ENCODE data around the gene NFIX.
"Not testable (repeated sequence)": the region's sequence is repeated elsewhere in the genome, so short reads cannot be mapped to it uniquely, and the experiment has no call there.

Gene NFIX

GRCh38 chr19:12948612-12949362 is 46.5 kb upstream of the NFIX start:
- Histone ChIP-seq H3K4me3 (ENCODE audit: control insufficient read depth in 1 of 7, extremely low read depth in 1 of 7, insufficient read depth in 4 of 7, low read depth in 2 of 7, low read length in 6 of 7) (no peak overlapping the region), H3K27ac (ENCODE audit: insufficient read depth in 1 of 2, low read depth in 1 of 2, low read length in 2 of 2, poor library complexity in 1 of 2, severe bottlenecking in 2 of 2) (peak overlapping the region in 1 of 2 experiments; percentile 43), H3K4me1 (ENCODE audit: control extremely low read depth in 1 of 4, control insufficient read depth in 4 of 4, insufficient read depth in 4 of 4, low read length in 3 of 4) (peaks cover 0 to 46% (median 36%) of the 10 kb centered on the region in 4 experiments), H3K27me3 (replicated peaks in 2 of 5; ENCODE audit: control insufficient read depth in 4 of 5, insufficient read depth in 5 of 5, low read length in 4 of 5) (no peaks in the 10 kb centered on the region), H3K36me3 (ENCODE audit: control insufficient read depth in 4 of 4, insufficient read depth in 4 of 4, low read length in 3 of 4) (peaks cover 10 to 66% (median 50%) of the 10 kb centered on the region in 4 experiments), H3K9me3 (ENCODE audit: control extremely low read depth in 1 of 5, control insufficient read depth in 4 of 5, insufficient read depth in 2 of 5, low read depth in 1 of 5, low read length in 4 of 5) (no peaks in the 10 kb centered on the region)
- 96% methylated on average over 26 of the region's 30 CpGs for WGBS (ENCODE audit: insufficient coverage)
- no peak for DNase-seq
- ChIA-PET CTCF (interaction anchor here (1.1 to 1.3 kb wide), 2 partner anchors 16 kb away, joined by 5 to 6 read pairs; no protein-coding TSS in a partner anchor), POLR2A (no interaction called here)

- Histone ChIP-seq H3K27me3 (replicated peaks in 2 of 5; ENCODE audit: control insufficient read depth in 4 of 5, insufficient read depth in 5 of 5, low read length in 4 of 5) (no peaks in the 10 kb centered on the region), H3K36me3 (ENCODE audit: control insufficient read depth in 4 of 4, insufficient read depth in 4 of 4, low read length in 3 of 4) (peaks cover 10 to 67% (median 48%) of the 10 kb centered on the region in 4 experiments), H3K4me1 (ENCODE audit: control extremely low read depth in 1 of 4, control insufficient read depth in 4 of 4, insufficient read depth in 4 of 4, low read length in 3 of 4) (peaks cover 0 to 52% (median 43%) of the 10 kb centered on the region in 4 experiments), H3K9me3 (ENCODE audit: control extremely low read depth in 1 of 5, control insufficient read depth in 4 of 5, insufficient read depth in 2 of 5, low read depth in 1 of 5, low read length in 4 of 5) (no peaks in the 10 kb centered on the region), H3K27ac (ENCODE audit: insufficient read depth in 1 of 2, low read depth in 1 of 2, low read length in 2 of 2, poor library complexity in 1 of 2, severe bottlenecking in 2 of 2) (peak overlapping the region in 1 of 2 experiments; percentile 43), H3K4me3 (ENCODE audit: control insufficient read depth in 1 of 7, extremely low read depth in 1 of 7, insufficient read depth in 4 of 7, low read depth in 2 of 7, low read length in 6 of 7) (no peak overlapping the region)
- no peak for DNase-seq
- POLR2A ChIA-PET, result no interaction called here
- over 99% methylated on average over 10 of the region's 16 CpGs for WGBS (ENCODE audit: insufficient coverage)
- CTCF ChIA-PET, result interaction anchor here (1.1 kb wide), 1 partner anchor 16 kb away, joined by 6 read pairs; no protein-coding TSS in a partner anchor
Observed at GRCh38 chr19:12949363-12950283, 45.7 kb upstream of the NFIX start.

GRCh38 chr19:12952050-12952449 is 43.2 kb upstream of the NFIX start:
- H3K9me3 ChIP-seq (ENCODE audit: control extremely low read depth in 1 of 5, control insufficient read depth in 4 of 5, insufficient read depth in 2 of 5, low read depth in 1 of 5, low read length in 4 of 5); H3K27me3 ChIP-seq (replicated peaks in 2 of 5; ENCODE audit: control insufficient read depth in 4 of 5, insufficient read depth in 5 of 5, low read length in 4 of 5); H3K4me3 ChIP-seq (ENCODE audit: control insufficient read depth in 1 of 7, extremely low read depth in 1 of 7, insufficient read depth in 4 of 7, low read depth in 2 of 7, low read length in 6 of 7); POLR2A ChIA-PET; DNase-seq: not testable (repeated sequence)
- CTCF ChIA-PET, result interaction anchor here (0.8 kb wide), 1 partner anchor 69 kb away, joined by 3 read pairs; no protein-coding TSS in a partner anchor
- H3K27ac ChIP-seq (ENCODE audit: insufficient read depth in 1 of 2, low read depth in 1 of 2, low read length in 2 of 2, poor library complexity in 1 of 2, severe bottlenecking in 2 of 2), result peak overlapping the region; percentile 84 to 94
- peaks cover 0 to 57% (median 50%) of the 10 kb centered on the region in 4 experiments for H3K4me1 ChIP-seq (ENCODE audit: control extremely low read depth in 1 of 4, control insufficient read depth in 4 of 4, insufficient read depth in 4 of 4, low read length in 3 of 4)
- 95% methylated on average over 6 of the region's 6 CpGs for WGBS (ENCODE audit: insufficient coverage)
- H3K36me3 ChIP-seq (ENCODE audit: control insufficient read depth in 4 of 4, insufficient read depth in 4 of 4, low read length in 3 of 4), result peaks cover 11 to 72% (median 49%) of the 10 kb centered on the region in 4 experiments

GRCh38 chr19:12952488-12953137 is 42.7 kb upstream of the NFIX start:
- Histone ChIP-seq H3K27me3 (replicated peaks in 2 of 5; ENCODE audit: control insufficient read depth in 4 of 5, insufficient read depth in 5 of 5, low read length in 4 of 5) (no peaks in the 10 kb centered on the region), H3K9me3 (ENCODE audit: control extremely low read depth in 1 of 5, control insufficient read depth in 4 of 5, insufficient read depth in 2 of 5, low read depth in 1 of 5, low read length in 4 of 5) (no peaks in the 10 kb centered on the region), H3K4me3 (ENCODE audit: control insufficient read depth in 1 of 7, extremely low read depth in 1 of 7, insufficient read depth in 4 of 7, low read depth in 2 of 7, low read length in 6 of 7) (no peak overlapping the region), H3K4me1 (ENCODE audit: control extremely low read depth in 1 of 4, control insufficient read depth in 4 of 4, insufficient read depth in 4 of 4, low read length in 3 of 4) (peaks cover 0 to 53% (median 47%) of the 10 kb centered on the region in 4 experiments), H3K27ac (ENCODE audit: insufficient read depth in 1 of 2, low read depth in 1 of 2, low read length in 2 of 2, poor library complexity in 1 of 2, severe bottlenecking in 2 of 2) (peak overlapping the region; percentile 84 to 94), H3K36me3 (ENCODE audit: control insufficient read depth in 4 of 4, insufficient read depth in 4 of 4, low read length in 3 of 4) (peaks cover 11 to 68% (median 48%) of the 10 kb centered on the region in 4 experiments)
- 82% methylated on average over 2 of the region's 12 CpGs for WGBS (ENCODE audit: insufficient coverage)
- CTCF ChIA-PET, result interaction anchor here (0.8 to 4.9 kb wide), 3 partner anchors 12 to 70 kb away, joined by 3 to 47 read pairs (median 4); no protein-coding TSS in a partner anchor
- peak in 2 of 3 donors; percentile 55 to 58 for DNase-seq
- POLR2A ChIA-PET, result interaction anchor here (0.7 to 2.4 kb wide), 2 partner anchors 9 to 135 kb away, joined by 3 to 11 read pairs; partner anchors contain the start of gene RAD23A

GRCh38 chr19:12953138-12953798 is 42.0 kb upstream of the NFIX start:
- Histone ChIP-seq H3K9me3 (ENCODE audit: control extremely low read depth in 1 of 5, control insufficient read depth in 4 of 5, insufficient read depth in 2 of 5, low read depth in 1 of 5, low read length in 4 of 5) (no peaks in the 10 kb centered on the region), H3K27me3 (replicated peaks in 2 of 5; ENCODE audit: control insufficient read depth in 4 of 5, insufficient read depth in 5 of 5, low read length in 4 of 5) (no peaks in the 10 kb centered on the region), H3K36me3 (ENCODE audit: control insufficient read depth in 4 of 4, insufficient read depth in 4 of 4, low read length in 3 of 4) (peaks cover 11 to 61% (median 44%) of the 10 kb centered on the region in 4 experiments), H3K27ac (ENCODE audit: insufficient read depth in 1 of 2, low read depth in 1 of 2, low read length in 2 of 2, poor library complexity in 1 of 2, severe bottlenecking in 2 of 2) (peak overlapping the region; percentile 84 to 94), H3K4me1 (ENCODE audit: control extremely low read depth in 1 of 4, control insufficient read depth in 4 of 4, insufficient read depth in 4 of 4, low read length in 3 of 4) (peaks cover 0 to 53% (median 48%) of the 10 kb centered on the region in 4 experiments), H3K4me3 (ENCODE audit: control insufficient read depth in 1 of 7, extremely low read depth in 1 of 7, insufficient read depth in 4 of 7, low read depth in 2 of 7, low read length in 6 of 7) (peak overlapping the region in 2 of 7 experiments; percentile 9 to 33)
- ChIA-PET CTCF (interaction anchor here (1.0 to 4.9 kb wide), 3 partner anchors 11 to 68 kb away, joined by 3 to 47 read pairs (median 4); no protein-coding TSS in a partner anchor), POLR2A (interaction anchor here (0.7 to 2.4 kb wide), 2 partner anchors 9 to 134 kb away, joined by 3 to 11 read pairs; partner anchors contain the start of gene RAD23A)
- 56% methylated on average over 6 of the region's 11 CpGs for WGBS (ENCODE audit: insufficient coverage)
- DNase-seq, result peak in 1 of 3 donors; percentile 51

All from common myeloid progenitor, CD34-positive (primary cell).